GM12878 (cell line): ENCODE measurements around the gene MRPL30.

Source experiments
- BCL11A ChIP-seq: IDR thresholded peaks from 2 replicates; pipeline ENCODE4 v1.6.1; 2011; ENCODE audit warnings: low read depth, low read length
- CTCF ChIP-seq, 3 experiments: IDR thresholded peaks in 2 of 3; conservative IDR thresholded peaks in 1 of 3; 2 replicates each; pipeline ENCODE4 v1.5.1; 2011; ENCODE audit warnings: low read depth in 3 of 3, low read length in 3 of 3, mild to moderate bottlenecking in 3 of 3, control low read depth in 2 of 3, moderate library complexity in 2 of 3, inconsistent platforms in 1 of 3, mixed read lengths in 1 of 3; ENCODE audit not compliant: control insufficient read depth in 2 of 3, insufficient read depth in 1 of 3; ENCODE audit errors: extremely low read depth in 1 of 3
- NBN ChIP-seq: fragments of 450-650 bp; IDR thresholded peaks from 2 replicates; pipeline ENCODE4 v1.6.1; 2016
- NR2C2 ChIP-seq: IDR thresholded peaks from 2 replicates; pipeline ENCODE4 v1.6.1; 2011; ENCODE audit warnings: borderline replicate concordance, low read depth; ENCODE audit not compliant: control insufficient read depth, insufficient read length
- POLR2A ChIP-seq: IDR thresholded peaks from 2 replicates; pipeline ENCODE4 v1.6.1; 2011; ENCODE audit warnings: low read depth, mild to moderate bottlenecking, low read length
- POLR2AphosphoS5 ChIP-seq: IDR thresholded peaks from 2 replicates; pipeline ENCODE4 v1.6.1; 2011; ENCODE audit warnings: mild to moderate bottlenecking, low read length, inconsistent platforms
- PRDM15 ChIP-seq: fragments of 450-650 bp; formaldehyde crosslinking; IDR thresholded peaks from 2 replicates; pipeline ENCODE4 v1.4.0; 2020; ENCODE audit warnings: mild to moderate bottlenecking, moderate library complexity
- REST ChIP-seq: IDR thresholded peaks from 2 replicates; pipeline ENCODE4 v1.6.1; 2012; ENCODE audit warnings: mild to moderate bottlenecking, low read depth, low read length
- SUPT20H ChIP-seq: IDR thresholded peaks from 2 replicates; pipeline ENCODE4 v1.6.1; 2011; ENCODE audit warnings: low read depth, mild to moderate bottlenecking, low read length, moderate library complexity, borderline replicate concordance; ENCODE audit not compliant: control insufficient read depth
- TCF12 ChIP-seq: IDR thresholded peaks from 2 replicates; pipeline ENCODE4 v1.6.1; 2011; ENCODE audit warnings: low read depth, mild to moderate bottlenecking, low read length
- TCF7 ChIP-seq: IDR thresholded peaks from 2 replicates; pipeline ENCODE4 v1.6.1; 2014; ENCODE audit warnings: antibody characterized with exemption, borderline replicate concordance

- no peak for TF ChIP-seq CTCF (IDR thresholded peaks at IDR 0.05 in 2 of 3, conservative IDR thresholded peaks at IDR 0.05 in 1 of 3; ENCODE audit: control insufficient read depth in 2 of 3, extremely low read depth in 1 of 3, insufficient read depth in 1 of 3, low read depth in 3 of 3, low read length in 3 of 3)
- TF ChIP-seq TCF12, result no peak
- TF ChIP-seq REST, result no peak
- TF ChIP-seq NBN, result no peak
- TF ChIP-seq POLR2A, result no peak
- TF ChIP-seq BCL11A, result no peak
- no peak for TF ChIP-seq POLR2AphosphoS5
- no peak for TF ChIP-seq PRDM15 (CRISPR knock-in tag)
- TF ChIP-seq SUPT20H, result no peak
- no peak for TF ChIP-seq NR2C2
- no peak for TF ChIP-seq TCF7
Observed at GRCh38 chr2:99153921-99154604, 26.9 kb upstream of the MRPL30 start.
